Measurements from ENCODE around the gene CA10. TPM values are rescaled to one million over a fixed set of nuclear protein-coding genes. Genes with fewer than 3 reads are reported as not detected.

Gene CA10
- total RNA-seq, 1 experiment from 2014 or later: not detected

DNA sequence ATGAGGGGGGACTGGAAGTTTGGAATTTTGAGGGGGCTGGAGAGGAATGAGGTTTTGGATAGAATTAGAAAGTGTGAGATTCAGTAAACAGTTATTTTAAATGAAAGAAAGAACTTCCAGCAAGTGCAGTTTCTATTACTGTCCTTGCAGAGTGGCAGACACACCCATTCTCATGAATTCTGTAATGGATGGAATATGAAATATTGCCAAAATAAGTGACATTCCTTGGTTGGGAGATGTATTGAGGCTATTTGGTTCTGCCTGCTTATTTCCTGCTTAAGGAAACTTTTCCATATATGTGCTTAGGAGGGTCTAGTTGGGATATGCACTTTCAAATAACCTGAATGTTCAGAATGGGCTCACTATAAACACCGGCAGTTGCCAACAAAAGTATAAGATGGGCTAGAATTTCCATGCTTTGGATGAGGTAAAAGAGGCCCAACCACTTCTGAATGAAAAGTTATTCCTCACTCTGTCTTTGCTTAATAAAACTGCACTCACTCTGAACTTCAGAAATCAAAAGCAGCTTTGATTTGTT is 434.4 kb downstream of the CA10 start:
- BruUV-seq (replicated peaks): no TSS peak
- TF ChIP-seq, protein P1, sequence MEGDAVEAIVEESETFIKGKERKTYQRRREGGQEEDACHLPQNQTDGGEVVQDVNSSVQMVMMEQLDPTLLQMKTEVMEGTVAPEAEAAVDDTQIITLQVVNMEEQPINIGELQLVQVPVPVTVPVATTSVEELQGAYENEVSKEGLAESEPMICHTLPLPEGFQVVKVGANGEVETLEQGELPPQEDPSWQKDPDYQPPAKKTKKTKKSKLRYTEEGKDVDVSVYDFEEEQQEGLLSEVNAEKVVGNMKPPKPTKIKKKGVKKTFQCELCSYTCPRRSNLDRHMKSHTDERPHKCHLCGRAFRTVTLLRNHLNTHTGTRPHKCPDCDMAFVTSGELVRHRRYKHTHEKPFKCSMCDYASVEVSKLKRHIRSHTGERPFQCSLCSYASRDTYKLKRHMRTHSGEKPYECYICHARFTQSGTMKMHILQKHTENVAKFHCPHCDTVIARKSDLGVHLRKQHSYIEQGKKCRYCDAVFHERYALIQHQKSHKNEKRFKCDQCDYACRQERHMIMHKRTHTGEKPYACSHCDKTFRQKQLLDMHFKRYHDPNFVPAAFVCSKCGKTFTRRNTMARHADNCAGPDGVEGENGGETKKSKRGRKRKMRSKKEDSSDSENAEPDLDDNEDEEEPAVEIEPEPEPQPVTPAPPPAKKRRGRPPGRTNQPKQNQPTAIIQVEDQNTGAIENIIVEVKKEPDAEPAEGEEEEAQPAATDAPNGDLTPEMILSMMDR (IDR thresholded peaks at IDR 0.05; ENCODE audit: unreplicated experiment): no peak
- CTCF ChIA-PET: no interaction called here
- no peaks in the 10 kb centered on the region for H3K4me1 Mint-ChIP-seq (ENCODE audit: low read depth, unreplicated experiment)
- no peak overlapping the region for H3K27ac Mint-ChIP-seq (ENCODE audit: unreplicated experiment)
- no peaks in the 10 kb centered on the region for H3K36me3 Mint-ChIP-seq (ENCODE audit: insufficient read depth, unreplicated experiment)
- intact Hi-C loops (cut with micrococcal nuclease; ENCODE audit: unreplicated experiment): no loop called here
- no peak overlapping the region for H3K4me3 Mint-ChIP-seq (ENCODE audit: low read depth, unreplicated experiment)
- no peak for DNase-seq
- H3K9me3 Mint-ChIP-seq (ENCODE audit: low read depth, unreplicated experiment): no peaks in the 10 kb centered on the region
- H3K27me3 Mint-ChIP-seq (ENCODE audit: unreplicated experiment): peaks cover 83% of the 10 kb centered on the region

- TF ChIP-seq, protein P1 (IDR thresholded peaks at IDR 0.05; ENCODE audit: unreplicated experiment): no peak
- DNase-seq: no peak
- H3K27me3 Mint-ChIP-seq (ENCODE audit: unreplicated experiment): peaks cover 83% of the 10 kb centered on the region
- no TSS peak for BruUV-seq (replicated peaks)
- H3K27ac Mint-ChIP-seq (ENCODE audit: unreplicated experiment): no peak overlapping the region
- no peak overlapping the region for H3K4me3 Mint-ChIP-seq (ENCODE audit: low read depth, unreplicated experiment)
- H3K9me3 Mint-ChIP-seq (ENCODE audit: low read depth, unreplicated experiment): no peaks in the 10 kb centered on the region
- intact Hi-C loops (cut with micrococcal nuclease; ENCODE audit: unreplicated experiment): no loop called here
- CTCF ChIA-PET: no interaction called here
- H3K36me3 Mint-ChIP-seq (ENCODE audit: insufficient read depth, unreplicated experiment): no peaks in the 10 kb centered on the region
- H3K4me1 Mint-ChIP-seq (ENCODE audit: low read depth, unreplicated experiment): no peaks in the 10 kb centered on the region
Measured at GRCh38 chr17:51722994-51723393, 435.5 kb downstream of the CA10 start.

DNA sequence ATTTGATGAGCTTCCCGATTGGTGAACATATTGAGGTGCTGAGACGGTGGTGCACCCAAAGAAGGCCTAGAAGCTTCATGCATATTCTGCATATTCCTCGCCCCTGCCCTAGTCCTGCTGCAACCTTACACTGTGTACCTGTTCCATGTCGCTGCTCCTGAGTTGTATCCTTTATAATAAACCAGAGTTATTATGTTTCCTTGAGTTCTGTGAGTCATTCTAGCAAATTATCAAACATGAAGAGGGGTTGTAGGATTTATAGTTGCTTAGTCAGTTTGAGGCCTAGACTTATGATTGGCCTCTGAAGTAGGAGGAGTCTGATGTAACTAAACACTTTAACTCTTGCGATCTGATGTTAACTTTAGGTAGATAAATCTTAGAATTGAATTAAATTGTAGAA is 436.8 kb downstream of the CA10 start:
- H3K27ac Mint-ChIP-seq (ENCODE audit: unreplicated experiment): no peak overlapping the region
- no peak for DNase-seq
- no peaks in the 10 kb centered on the region for H3K4me1 Mint-ChIP-seq (ENCODE audit: low read depth, unreplicated experiment)
- intact Hi-C loops (cut with micrococcal nuclease; ENCODE audit: unreplicated experiment): no loop called here
- no peaks in the 10 kb centered on the region for H3K36me3 Mint-ChIP-seq (ENCODE audit: insufficient read depth, unreplicated experiment)
- no peaks in the 10 kb centered on the region for H3K9me3 Mint-ChIP-seq (ENCODE audit: low read depth, unreplicated experiment)
- no peak overlapping the region for H3K4me3 Mint-ChIP-seq (ENCODE audit: low read depth, unreplicated experiment)
- TF ChIP-seq, protein P1 (IDR thresholded peaks at IDR 0.05; ENCODE audit: unreplicated experiment): no peak
- peaks cover 73% of the 10 kb centered on the region for H3K27me3 Mint-ChIP-seq (ENCODE audit: unreplicated experiment)
- no TSS peak for BruUV-seq (replicated peaks)
- CTCF ChIA-PET: interaction anchor here (0.7 kb wide), 1 partner anchor 302 kb away, joined by 3 read pairs; no protein-coding TSS in a partner anchor

DNA sequence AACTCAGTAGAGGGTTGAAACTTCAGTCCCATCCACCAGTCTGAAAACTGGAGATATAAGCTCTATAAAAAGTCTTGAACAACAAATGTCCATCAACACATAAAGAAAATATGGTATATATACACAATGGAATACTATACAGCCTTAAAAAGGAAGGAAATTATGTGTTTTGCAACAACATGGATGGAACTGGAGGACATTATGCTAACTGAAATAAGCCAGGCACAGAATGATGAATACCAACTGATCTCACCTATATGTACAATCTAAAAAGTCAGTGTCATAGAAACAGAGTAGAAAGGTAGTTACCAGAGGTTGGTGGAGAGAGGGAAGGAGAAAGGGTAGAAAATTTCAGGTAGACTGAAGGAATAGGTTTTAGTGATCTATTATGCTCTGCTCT is 438.1 kb downstream of the CA10 start:
- H3K4me3 Mint-ChIP-seq (ENCODE audit: low read depth, unreplicated experiment): no peak overlapping the region
- H3K27me3 Mint-ChIP-seq (ENCODE audit: unreplicated experiment): peaks cover 60% of the 10 kb centered on the region
- no peaks in the 10 kb centered on the region for H3K9me3 Mint-ChIP-seq (ENCODE audit: low read depth, unreplicated experiment)
- intact Hi-C loops (cut with micrococcal nuclease; ENCODE audit: unreplicated experiment): no loop called here
- no peaks in the 10 kb centered on the region for H3K36me3 Mint-ChIP-seq (ENCODE audit: insufficient read depth, unreplicated experiment)
- no peak overlapping the region for H3K27ac Mint-ChIP-seq (ENCODE audit: unreplicated experiment)
- TF ChIP-seq, protein P1 (IDR thresholded peaks at IDR 0.05; ENCODE audit: unreplicated experiment): no peak
- no peak for DNase-seq
- CTCF ChIA-PET: no interaction called here
- BruUV-seq (replicated peaks): no TSS peak
- H3K4me1 Mint-ChIP-seq (ENCODE audit: low read depth, unreplicated experiment): no peaks in the 10 kb centered on the region

Data from Calu3 (cell line).